H1 (cell line): ENCODE measurements around the gene SPEM3. TPM values are rescaled to one million over a fixed set of nuclear protein-coding genes. Genes with fewer than 3 reads are reported as not detected.

ENCODE experiments used
- CTCF ChIA-PET: fragments of 300-600 bp; sonication (Branson Sonifier 250); formaldehyde crosslinking; loops from one replicate; lab custom pipeline; 2021; ENCODE audit not compliant: partially characterized antibody; lab: Charles Lee
- POLR2A ChIA-PET: fragments of 300-600 bp; sonication (Branson Sonifier 250); formaldehyde crosslinking; loops from one replicate; lab custom pipeline; 2021; ENCODE audit warnings: inconsistent platforms; ENCODE audit not compliant: partially characterized antibody; lab: Charles Lee
- DNase-seq, 2 experiments: peaks; one replicate each; pipeline versions ENCODE4 v3.0.0 to v3.0.0-alpha.2; 2010 to 2022; ENCODE audit warnings: low spot score in 2 of 2, low read depth in 1 of 2, mixed read lengths in 1 of 2
- FAIRE-seq: peaks from 2 replicates; lab custom pipeline; 2011; peaks lifted over from hg19 to GRCh38; lab: Jason Lieb, UNC
- H2AFZ ChIP-seq: 2 replicates; pipeline ENCODE4 v1.8.1; 2012; ENCODE audit warnings: low read length, inconsistent platforms
- H2AK5ac ChIP-seq: 2 replicates; pipeline ENCODE4 v1.6.1; 2013; ENCODE audit warnings: low read depth, low read length
- H2BK120ac ChIP-seq: replicated peaks from 2 replicates; pipeline ENCODE3; 2013; ENCODE audit warnings: low read depth, low read length, inconsistent platforms
- H2BK12ac ChIP-seq: 2 replicates; pipeline ENCODE4 v1.6.1; 2013; ENCODE audit warnings: low read depth, low read length
- H2BK15ac ChIP-seq: 2 replicates; pipeline ENCODE4 v1.6.1; 2013; ENCODE audit warnings: low read length
- H2BK20ac ChIP-seq: 2 replicates; pipeline ENCODE4 v1.6.1; 2013; ENCODE audit warnings: low read length
- H2BK5ac ChIP-seq: 2 replicates; pipeline ENCODE4 v1.6.1; 2013; ENCODE audit warnings: low read depth, low read length
- H3K14ac ChIP-seq: 2 replicates; pipeline ENCODE4 v1.6.1; 2013; ENCODE audit warnings: inconsistent platforms; ENCODE audit not compliant: insufficient read length
- H3K18ac ChIP-seq: 2 replicates; pipeline ENCODE4 v1.6.1; 2013; ENCODE audit warnings: low read length; ENCODE audit errors: extremely low read depth
- H3K23ac ChIP-seq: 2 replicates; pipeline ENCODE4 v1.6.1; 2013; ENCODE audit warnings: inconsistent platforms; ENCODE audit not compliant: insufficient read length
- H3K23me2 ChIP-seq: 2 replicates; pipeline ENCODE4 v1.6.1; 2013; ENCODE audit warnings: low read depth, low read length
- H3K27ac ChIP-seq: 2 replicates; pipeline ENCODE4 v1.6.1; 2011; ENCODE audit warnings: low read depth, low read length, inconsistent platforms
- H3K27me3 ChIP-seq, 4 experiments: replicated peaks in 1 of 4; 1 replicate in 1 of 4; 2 replicates in 3 of 4; pipeline versions ENCODE4 v1.6.1 to v1.8.1; 2011 to 2013; ENCODE audit warnings: low read length in 3 of 4, mild to moderate bottlenecking in 3 of 4, inconsistent platforms in 2 of 4, mixed read lengths in 2 of 4, moderate library complexity in 1 of 4; ENCODE audit not compliant: control insufficient read depth in 3 of 4, insufficient read depth in 3 of 4; ENCODE audit errors: extremely low read depth in 1 of 4
- H3K36me3 ChIP-seq, 4 experiments: 2 replicates each; pipeline versions ENCODE4 v1.6.1 to v1.8.1; 2011 to 2013; ENCODE audit warnings: mild to moderate bottlenecking in 4 of 4, low read length in 3 of 4, moderate library complexity in 2 of 4, control low read depth in 1 of 4, inconsistent platforms in 1 of 4; ENCODE audit not compliant: insufficient read depth in 4 of 4, control insufficient read depth in 2 of 4
- H3K4ac ChIP-seq: replicated peaks from 2 replicates; pipeline ENCODE3; 2013; ENCODE audit warnings: low read length, low read depth, mixed read lengths, inconsistent platforms; ENCODE audit not compliant: insufficient read length
- H3K4me1 ChIP-seq, 4 experiments: replicated peaks in 1 of 4; 1 replicate in 1 of 4; 2 replicates in 3 of 4; pipeline versions ENCODE4 v1.6.1 to v1.8.1; 2011 to 2013; ENCODE audit warnings: low read length in 3 of 4, inconsistent platforms in 2 of 4, mixed read lengths in 1 of 4; ENCODE audit not compliant: insufficient read depth in 4 of 4, control insufficient read depth in 3 of 4
- H3K4me2 ChIP-seq, 2 experiments: 2 replicates each; pipeline versions ENCODE4 v1.6.1 to v1.8.1; 2011 to 2013; ENCODE audit warnings: low read depth in 2 of 2, low read length in 2 of 2, control low read depth in 1 of 2, inconsistent platforms in 1 of 2, mild to moderate bottlenecking in 1 of 2; ENCODE audit not compliant: insufficient read depth in 1 of 2
- H3K4me3 ChIP-seq, 4 experiments: fragments of 200-600, 300-600 bp in 1 of 4; sonication (generic), shearing (Covaris generic), sonication (Bioruptor Twin) in 1 of 4; 2 replicates each; pipeline versions ENCODE4 v1.5.1 to v1.8.1; 2011 to 2016; ENCODE audit warnings: low read length in 4 of 4, low read depth in 3 of 4, control low read depth in 2 of 4, inconsistent platforms in 2 of 4, mild to moderate bottlenecking in 2 of 4, mixed read lengths in 1 of 4, moderate library complexity in 1 of 4; ENCODE audit not compliant: insufficient read depth in 2 of 4; ENCODE audit errors: extremely low read depth in 1 of 4
- H3K56ac ChIP-seq: replicated peaks from 2 replicates; pipeline ENCODE3; 2013; ENCODE audit warnings: low read depth, mild to moderate bottlenecking, mixed read lengths, low read length, inconsistent platforms; ENCODE audit not compliant: insufficient read length
- H3K79me1 ChIP-seq: 2 replicates; pipeline ENCODE4 v1.6.1; 2013; ENCODE audit warnings: low read depth, low read length, control low read depth
- H3K79me2 ChIP-seq, 2 experiments: 2 replicates each; pipeline versions ENCODE4 v1.6.1 to v1.8.1; 2012 to 2013; ENCODE audit warnings: low read length in 2 of 2, mild to moderate bottlenecking in 2 of 2, inconsistent platforms in 1 of 2; ENCODE audit not compliant: insufficient read depth in 2 of 2, control insufficient read depth in 1 of 2
- H3K9ac ChIP-seq, 4 experiments: replicated peaks in 1 of 4; 1 replicate in 1 of 4; 2 replicates in 3 of 4; pipeline versions ENCODE4 v1.6.1 to v1.8.1; 2011 to 2013; ENCODE audit warnings: low read depth in 3 of 4, low read length in 3 of 4, control low read depth in 2 of 4, mild to moderate bottlenecking in 2 of 4, moderate library complexity in 2 of 4, inconsistent platforms in 1 of 4; ENCODE audit errors: extremely low read depth in 1 of 4
- H3K9me3 ChIP-seq, 2 experiments: 2 replicates each; pipeline versions ENCODE4 v1.6.1 to v1.8.1; 2012 to 2013; ENCODE audit warnings: mild to moderate bottlenecking in 2 of 2, moderate library complexity in 2 of 2, control low read depth in 1 of 2, inconsistent platforms in 1 of 2, low read depth in 1 of 2, low read length in 1 of 2, mixed read lengths in 1 of 2; ENCODE audit not compliant: insufficient read depth in 2 of 2
- H4K20me1 ChIP-seq, 2 experiments: replicated peaks in 1 of 2; 2 replicates each; pipeline versions ENCODE3 to v1.8.1; 2011 to 2013; ENCODE audit warnings: inconsistent platforms in 2 of 2, low read length in 2 of 2, mild to moderate bottlenecking in 1 of 2; ENCODE audit not compliant: insufficient read depth in 2 of 2, control insufficient read depth in 1 of 2
- H4K5ac ChIP-seq: 2 replicates; pipeline ENCODE4 v1.6.1; 2013; ENCODE audit warnings: low read length, low read depth, mixed read lengths, inconsistent platforms; ENCODE audit not compliant: insufficient read length
- H4K8ac ChIP-seq: 2 replicates; pipeline ENCODE4 v1.8.0; 2013; ENCODE audit warnings: mild to moderate bottlenecking, moderate library complexity, low read length, inconsistent platforms; ENCODE audit not compliant: insufficient read depth; ENCODE audit errors: extremely low read depth
- H4K91ac ChIP-seq: replicated peaks from 2 replicates; pipeline ENCODE3; 2013; ENCODE audit warnings: low read length, mixed read lengths, inconsistent platforms; ENCODE audit not compliant: insufficient read length
- GABPA ChIP-seq: IDR thresholded peaks from 2 replicates; pipeline ENCODE4 v1.6.1; 2011; ENCODE audit warnings: mild to moderate bottlenecking, low read length, moderate library complexity, borderline replicate concordance; ENCODE audit not compliant: insufficient read depth
- MAFK ChIP-seq: IDR thresholded peaks from 2 replicates; pipeline ENCODE4 v1.6.1; 2012; ENCODE audit warnings: low read depth, mild to moderate bottlenecking, improper control_type of control experiment, low read length
- RAD21 ChIP-seq, 2 experiments: IDR thresholded peaks in 1 of 2; conservative IDR thresholded peaks in 1 of 2; 2 replicates each; pipeline ENCODE4 v1.6.1; 2011; ENCODE audit warnings: low read depth in 2 of 2, low read length in 2 of 2, improper control_type of control experiment in 1 of 2, inconsistent platforms in 1 of 2, mild to moderate bottlenecking in 1 of 2, moderate library complexity in 1 of 2
- ZNF274 ChIP-seq: IDR thresholded peaks from 2 replicates; pipeline ENCODE4 v1.7.0; 2012; ENCODE audit warnings: low read length, borderline replicate concordance; ENCODE audit errors: extremely low read depth
- WGBS, 2 experiments: shearing (Covaris generic) in 1 of 2; methylation state at CpG; one replicate each; pipeline versions ENCODE4 v1.1.6 to v1.1.7; 2013 to 2015; ENCODE audit warnings: low lambda C conversion rate in 2 of 2, mixed read lengths in 2 of 2, inconsistent platforms in 1 of 2, low coverage in 1 of 2, missing lambda C conversion rate in 1 of 2; ENCODE audit not compliant: insufficient replicate concordance in 2 of 2, insufficient coverage in 1 of 2, insufficient read length in 1 of 2; ENCODE audit errors: extremely low coverage in 1 of 2, missing lambda C conversion rate in 1 of 2; 5-methylcytosine and 5-hydroxymethylcytosine counted together
- polyA plus RNA-seq, 7 experiments: library from polyadenylated mRNA; depleted of rRNA in 3 of 7; stranded (reverse) in 5 of 7; unstranded in 2 of 7; fragments of >200 nt in 5 of 7; fragments of 200-250 nt in 2 of 7; gene quantifications; 1 replicate in 5 of 7; 2 replicates in 1 of 7; 4 replicates in 1 of 7; pipeline versions ENCODE4 v1.2.1 to v1.2.3, GENCODE V29; 2011 to 2013; ENCODE audit warnings: missing spikeins in 2 of 7, mixed read lengths in 2 of 7
- total RNA-seq: library from RNA; stranded (reverse); fragmentation: NEBNext Ultra II Directional; extraction: Animal tissue kit (Norgen Biotek cat#: 25700); gene quantifications from 2 replicates; pipeline ENCODE4 v1.2.1, GENCODE V29; 2021

SPEM3 gene
- total and polyA plus RNA-seq, 2 of the 8 experiments (the other 6 are each of a cell fraction or from before 2014, with no cell fraction given), result 0.02 TPM; not detected in 1

DNA sequence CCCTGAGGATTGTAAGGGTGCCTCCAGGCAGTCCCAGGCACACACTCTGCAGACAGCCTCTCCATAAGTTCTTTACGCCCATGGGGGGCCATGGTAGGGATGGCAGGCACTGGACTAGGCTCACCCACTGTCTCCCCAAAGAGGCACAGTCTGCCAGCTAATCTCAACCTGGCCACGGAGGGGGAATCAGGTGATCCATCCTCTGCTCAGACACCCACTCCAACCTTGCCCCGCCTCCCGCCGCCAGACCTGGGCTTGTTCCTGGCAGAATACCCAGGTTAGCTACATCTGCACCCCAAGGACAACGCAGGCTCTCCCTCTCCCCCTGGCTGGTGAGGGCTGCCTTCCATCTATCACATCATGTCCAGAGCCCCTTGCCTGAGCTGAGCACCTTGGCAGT is 19.8 kb upstream of the SPEM3 start:
- Histone ChIP-seq H2AFZ (no peak overlapping the region), H3K4ac (no peak overlapping the region), H2BK5ac (no peak overlapping the region), H3K23ac (no peak overlapping the region), H3K14ac (no peak overlapping the region), H4K8ac (no peak overlapping the region), H3K23me2 (peaks cover 13% of the 10 kb centered on the region; the same call in 1 of the 2 replicates), H4K5ac (no peak overlapping the region), H3K27ac (no peak overlapping the region), H3K36me3 (peaks cover 2 to 22% (median 17%) of the 10 kb centered on the region in 4 experiments; a peak in 5 of 8 replicates), H3K79me2 (peaks cover 0 to 5% of the 10 kb centered on the region in 2 experiments; a peak in 1 of 4 replicates), H3K4me1 (peaks cover 0 to 19% (median 11%) of the 10 kb centered on the region in 4 experiments; a peak in 5 of 7 replicates), H2BK15ac (0 out of 2 replicates have a peak overlapping the region, but pooled peaks have one; percentile 88), H3K4me2 (peak overlapping the region; percentile 43 to 90; a peak in 3 of 4 replicates), H3K56ac (no peak overlapping the region), H2BK12ac (peak overlapping the region; percentile 84; the same call in 1 of the 2 replicates), H4K91ac (no peak overlapping the region), H4K20me1 (peaks cover 0 to 19% of the 10 kb centered on the region in 2 experiments), H2BK20ac (0 out of 2 replicates have a peak overlapping the region, but pooled peaks have one; percentile 32), H2BK120ac (no peak overlapping the region), H3K4me3 (peak overlapping the region in 1 of 4 experiments; percentile 44; a peak in 3 of 8 replicates), H3K9ac (no peak overlapping the region), H3K18ac (no peak overlapping the region), H2AK5ac (peak overlapping the region; percentile 53; the same call in 1 of the 2 replicates), H3K79me1 (peaks cover 4% of the 10 kb centered on the region; the same call in 1 of the 2 replicates), H3K27me3 (no peaks in the 10 kb centered on the region; a peak in 1 of 7 replicates), H3K9me3 (no peaks in the 10 kb centered on the region)
- 83% methylated on average over 6 of the region's 6 CpGs; no CpG with 5 or more reads in 1 of the 2 experiments for WGBS, 2 experiments
- POLR2A ChIA-PET, result interaction anchor here (0.7 to 8.2 kb wide), 11 partner anchors 11 to 176 kb away, joined by 3 to 66 read pairs (median 3); partner anchors contain the start of genes FGF11, POLR2A, TMEM102 and TNK1
- no peak for TF ChIP-seq GABPA
- no peak for TF ChIP-seq RAD21 (IDR thresholded peaks at IDR 0.05 in 1 of 2, conservative IDR thresholded peaks at IDR 0.05 in 1 of 2; ENCODE audit: low read depth in 2 of 2, low read length in 2 of 2)
- TF ChIP-seq MAFK, result no peak
- TF ChIP-seq ZNF274, result no peak
- FAIRE-seq (no peak), DNase-seq (no peak)
- CTCF ChIA-PET, result interaction anchor here (0.6 to 1.5 kb wide), 5 partner anchors 22 to 152 kb away, joined by 3 to 4 read pairs (median 3); no protein-coding TSS in a partner anchor
